ENCODE measurements around the gene KLHL13. TPM values are rescaled to one million over a fixed set of nuclear protein-coding genes. Genes with fewer than 3 reads are reported as not detected.
"Not testable (repeated sequence)": the region's sequence is repeated elsewhere in the genome, so short reads cannot be mapped to it uniquely, and the experiment has no call there.

KLHL13 gene
- total RNA-seq, 1 donor from 2014 or later: 46.9 TPM

- H3K27me3 Mint-ChIP-seq (ENCODE audit: unreplicated experiment): no peaks in the 10 kb centered on the region
- no peak overlapping the region for H3K4me3 Mint-ChIP-seq (ENCODE audit: unreplicated experiment)
- H3K36me3 Mint-ChIP-seq (ENCODE audit: unreplicated experiment): no peaks in the 10 kb centered on the region
- no peaks in the 10 kb centered on the region for H3K4me1 Mint-ChIP-seq (ENCODE audit: low read depth, unreplicated experiment)
- no peak overlapping the region for H3K27ac Mint-ChIP-seq (ENCODE audit: unreplicated experiment)
- no peaks in the 10 kb centered on the region for H3K9me3 Mint-ChIP-seq (ENCODE audit: unreplicated experiment)
- no peak for TF ChIP-seq CTCF (IDR thresholded peaks at IDR 0.05; ENCODE audit: partially characterized antibody, unreplicated experiment)
- no peak for DNase-seq
Measured at GRCh38 chrX:118153270-118153669, 36.7 kb upstream of the KLHL13 start.

- TF ChIP-seq CTCF (IDR thresholded peaks at IDR 0.05; ENCODE audit: partially characterized antibody, unreplicated experiment): no peak
- H3K4me1 Mint-ChIP-seq (ENCODE audit: low read depth, unreplicated experiment): no peaks in the 10 kb centered on the region
- no peaks in the 10 kb centered on the region for H3K27me3 Mint-ChIP-seq (ENCODE audit: unreplicated experiment)
- H3K4me3 Mint-ChIP-seq (ENCODE audit: unreplicated experiment): no peak overlapping the region
- no peak for DNase-seq
- no peaks in the 10 kb centered on the region for H3K9me3 Mint-ChIP-seq (ENCODE audit: unreplicated experiment)
- no peak overlapping the region for H3K27ac Mint-ChIP-seq (ENCODE audit: unreplicated experiment)
- no peaks in the 10 kb centered on the region for H3K36me3 Mint-ChIP-seq (ENCODE audit: unreplicated experiment)
Measured at GRCh38 chrX:118152721-118153120, 36.1 kb upstream of the KLHL13 start.

GRCh38 chrX:118148737-118149136, 32.1 kb upstream of the KLHL13 start:
- no peaks in the 10 kb centered on the region for H3K4me1 Mint-ChIP-seq (ENCODE audit: low read depth, unreplicated experiment)
- no peak overlapping the region for H3K27ac Mint-ChIP-seq (ENCODE audit: unreplicated experiment)
- no peak for TF ChIP-seq CTCF (IDR thresholded peaks at IDR 0.05; ENCODE audit: partially characterized antibody, unreplicated experiment)
- H3K27me3 Mint-ChIP-seq (ENCODE audit: unreplicated experiment): peaks cover 2% of the 10 kb centered on the region
- DNase-seq: no peak
- H3K4me3 Mint-ChIP-seq (ENCODE audit: unreplicated experiment): no peak overlapping the region
- H3K36me3 Mint-ChIP-seq (ENCODE audit: unreplicated experiment): no peaks in the 10 kb centered on the region
- no peaks in the 10 kb centered on the region for H3K9me3 Mint-ChIP-seq (ENCODE audit: unreplicated experiment)

GRCh38 chrX:118147771-118148170, 31.2 kb upstream of the KLHL13 start:
- not testable (repeated sequence) for H3K27ac Mint-ChIP-seq (ENCODE audit: unreplicated experiment); H3K4me1 Mint-ChIP-seq (ENCODE audit: low read depth, unreplicated experiment); H3K27me3 Mint-ChIP-seq (ENCODE audit: unreplicated experiment); H3K4me3 Mint-ChIP-seq (ENCODE audit: unreplicated experiment); H3K9me3 Mint-ChIP-seq (ENCODE audit: unreplicated experiment); DNase-seq; H3K36me3 Mint-ChIP-seq (ENCODE audit: unreplicated experiment)

GRCh38 chrX:118143578-118143977, 27.0 kb upstream of the KLHL13 start:
- Mint-ChIP-seq H3K4me1 (ENCODE audit: low read depth, unreplicated experiment) (no peaks in the 10 kb centered on the region), H3K27ac (ENCODE audit: unreplicated experiment) (no peak overlapping the region), H3K27me3 (ENCODE audit: unreplicated experiment) (peaks cover 2% of the 10 kb centered on the region), H3K4me3 (ENCODE audit: unreplicated experiment) (no peak overlapping the region), H3K36me3 (ENCODE audit: unreplicated experiment) (no peaks in the 10 kb centered on the region), H3K9me3 (ENCODE audit: unreplicated experiment) (no peaks in the 10 kb centered on the region)
- no peak for DNase-seq
- TF ChIP-seq CTCF (IDR thresholded peaks at IDR 0.05; ENCODE audit: partially characterized antibody, unreplicated experiment): no peak

GRCh38 chrX:118131336-118131735, 14.7 kb upstream of the KLHL13 start:
- H3K27ac Mint-ChIP-seq (ENCODE audit: unreplicated experiment): no peak overlapping the region
- no peak for TF ChIP-seq CTCF (IDR thresholded peaks at IDR 0.05; ENCODE audit: partially characterized antibody, unreplicated experiment)
- H3K36me3 Mint-ChIP-seq (ENCODE audit: unreplicated experiment): no peaks in the 10 kb centered on the region
- H3K9me3 Mint-ChIP-seq (ENCODE audit: unreplicated experiment): no peaks in the 10 kb centered on the region
- no peak for DNase-seq
- H3K4me1 Mint-ChIP-seq (ENCODE audit: low read depth, unreplicated experiment): no peaks in the 10 kb centered on the region
- no peak overlapping the region for H3K4me3 Mint-ChIP-seq (ENCODE audit: unreplicated experiment)
- no peaks in the 10 kb centered on the region for H3K27me3 Mint-ChIP-seq (ENCODE audit: unreplicated experiment)

All from glutamatergic neuron (in vitro differentiated cells).